ENCODE data around the gene STUM.

GRCh38 chr1:226652613-226653012 lies 104.0 kb downstream of the STUM start:
- TF ChIP-seq CTCF (IDR thresholded peaks at IDR 0.05 in 4 of 5, conservative IDR thresholded peaks at IDR 0.05 in 1 of 5), result no peak
- no peak for TF ChIP-seq POLR2A (IDR thresholded peaks at IDR 0.05)

Measured in gastrocnemius medialis (tissue), 4 donors.